ENCODE measurements around the gene SYT8.

GRCh38 chr11:1792461-1792860 lies 42.3 kb upstream of the SYT8 start:
- TF ChIP-seq CTCF (conservative IDR thresholded peaks at IDR 0.05; ENCODE audit: low read depth in 2 of 2) = no peak
- TF ChIP-seq POLR2AphosphoS5 (IDR thresholded peaks at IDR 0.05; ENCODE audit: low read depth) = no peak
- TF ChIP-seq EZH2 (IDR thresholded peaks at IDR 0.05; ENCODE audit: low read depth, unreplicated experiment) = no peak
- no peak for TF ChIP-seq JUNB (IDR thresholded peaks at IDR 0.05; ENCODE audit: unreplicated experiment)
- TF ChIP-seq REST (IDR thresholded peaks at IDR 0.05; ENCODE audit: unreplicated experiment) = no peak
- no peak for TF ChIP-seq EZH2phosphoT487 (IDR thresholded peaks at IDR 0.05; ENCODE audit: unreplicated experiment)
- TF ChIP-seq ETS1 (IDR thresholded peaks at IDR 0.05) = no peak
- no peak for TF ChIP-seq CREB1 (CRISPR knock-in tag; IDR thresholded peaks at IDR 0.05; ENCODE audit: low read depth)
- no peak for TF ChIP-seq STAT1 (IDR thresholded peaks at IDR 0.05; ENCODE audit: unreplicated experiment)
- TF ChIP-seq ZNF114 (CRISPR knock-in tag; IDR thresholded peaks at IDR 0.05) = no peak
- no peak for TF ChIP-seq NANOG (IDR thresholded peaks at IDR 0.05; ENCODE audit: borderline replicate concordance)
- no peak for TF ChIP-seq ZNF331 (CRISPR knock-in tag; IDR thresholded peaks at IDR 0.05; ENCODE audit: low read depth)

All from GM23338 (cell line).